Upper lobe of left lung (tissue), 6 donors: ENCODE data around the gene STAU1. TPM values are rescaled to one million over a fixed set of nuclear protein-coding genes. Genes with fewer than 3 reads are reported as not detected.
"Not testable (repeated sequence)": the region's sequence is repeated elsewhere in the genome, so short reads cannot be mapped to it uniquely, and the experiment has no call there.

Experiments used
- ATAC-seq, 2 donors: fragments of 200-7000 bp; cut with Tn5 transposase; one replicate each; pipeline ENCODE4 v1.9.1; 2022; ENCODE audit warnings: mild to moderate bottlenecking in 2 of 2, moderate library complexity in 2 of 2; ENCODE audit not compliant: low FRiP score in 2 of 2
- DNase-seq, 2 donors: peaks; one replicate each; pipeline ENCODE4 v3.0.0-alpha.2; 2019 to 2020
- H3K27ac ChIP-seq, 4 donors: fragments of 200-600 bp; sonication (generic); one replicate each; pipeline ENCODE4 v1.5.1; 2016 to 2019
- H3K27me3 ChIP-seq, 4 donors: fragments of 200-600 bp; sonication (generic); one replicate each; pipeline ENCODE4 v1.5.1; 2017 to 2019
- H3K36me3 ChIP-seq, 4 donors: fragments of 200-600 bp; sonication (generic); one replicate each; pipeline ENCODE4 v1.5.1; 2016 to 2019
- H3K4me1 ChIP-seq, 4 donors: fragments of 200-600 bp; sonication (generic); one replicate each; pipeline ENCODE4 v1.5.1; 2018 to 2019
- H3K4me3 ChIP-seq, 4 donors: fragments of 200-600 bp; sonication (generic); one replicate each; pipeline ENCODE4 v1.5.1; 2017 to 2019; ENCODE audit warnings: mild to moderate bottlenecking in 2 of 4, moderate library complexity in 1 of 4
- H3K9me3 ChIP-seq, 4 donors: fragments of 200-600 bp; sonication (generic); one replicate each; pipeline ENCODE4 v1.5.1; 2018 to 2019
- EP300 ChIP-seq, 4 donors: sonication (generic); formaldehyde crosslinking; IDR thresholded peaks; one replicate each; pipeline ENCODE4 v1.5.1; 2017; ENCODE audit warnings: antibody characterized with exemption in 4 of 4, control low read depth in 2 of 4
- POLR2A ChIP-seq, 4 donors: fragments of 450-650 bp; IDR thresholded peaks; one replicate each; pipeline ENCODE4 v1.5.1; 2016 to 2017; ENCODE audit warnings: antibody characterized with exemption in 4 of 4, mild to moderate bottlenecking in 2 of 4
- POLR2AphosphoS5 ChIP-seq, 2 donors: sonication (generic); formaldehyde crosslinking; IDR thresholded peaks; one replicate each; pipeline ENCODE4 v1.5.1; 2017; ENCODE audit warnings: antibody characterized with exemption in 2 of 2
- WGBS, 2 donors: methylation state at CpG; one replicate each; pipeline ENCODE4 v1.1.5; 2017 to 2018; 5-methylcytosine and 5-hydroxymethylcytosine counted together
- total RNA-seq, 6 donors: library from RNA; depleted of rRNA in 4 of 6; stranded (reverse); fragments of >200 nt in 4 of 6; gene quantifications; one replicate each; pipeline versions ENCODE4 v1.1.0 to v1.2.1, GENCODE V29; 2016 to 2021
- TF ChIP-seq, protein P1 (sequence below), 6 experiments: fragments of 450-650 bp in 4 of 6; fragments of 200-600 bp in 2 of 6; sonication (generic) in 2 of 6; IDR thresholded peaks; one replicate each; pipeline ENCODE4 v1.5.1; 2016 to 2019; ENCODE audit warnings: antibody characterized with exemption in 6 of 6
- donor health status: DM: no; HTN: no; CAD: no; lungs with moderate emphysema.
- donor health status: DM: no; HTN: yes; CAD: no; lungs with severe emphysema.

The STAU1 gene
- total RNA-seq, 6 donors from 2014 or later, result 69.1 to 97.7 (median 73.5) TPM

DNA sequence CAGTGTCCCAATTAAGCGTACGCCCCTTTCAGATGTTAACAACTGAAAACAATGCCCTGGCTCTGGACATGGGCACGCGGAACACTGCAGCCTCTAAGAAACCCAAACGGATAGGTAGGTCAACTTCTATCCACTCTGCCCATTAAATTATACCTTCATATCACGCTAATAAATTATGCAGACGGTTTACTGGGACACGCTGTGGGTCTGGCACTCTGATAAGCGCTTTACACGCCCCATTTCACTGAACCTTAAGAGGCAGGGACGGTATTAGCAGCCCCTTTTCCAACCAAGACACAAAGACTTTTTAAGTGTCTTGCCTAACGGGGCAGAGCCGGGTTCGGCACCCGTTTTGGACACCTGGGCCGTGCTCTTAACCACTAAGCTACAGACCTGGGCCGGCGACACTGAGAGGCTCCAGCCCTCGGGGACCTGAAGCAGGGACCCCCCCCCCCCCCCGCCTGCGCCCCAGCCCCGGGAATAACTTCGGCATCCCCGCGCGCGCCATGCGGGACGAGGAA is 744 bp downstream of the STAU1 start:
- 0 to 1% methylated on average over 9 to 25 of the region's 29 CpGs for WGBS, 2 donors
- Histone ChIP-seq H3K27ac (peak overlapping the region; percentile 95 to 98 (median 96)), H3K4me3 (peak overlapping the region; percentile 80 to 97 (median 90)), H3K9me3 (no peaks in the 10 kb centered on the region), H3K4me1 (peaks cover 18 to 27% (median 20%) of the 10 kb centered on the region in 4 donors), H3K27me3 (no peaks in the 10 kb centered on the region), H3K36me3 (no peaks in the 10 kb centered on the region)
- TF ChIP-seq EP300 (IDR thresholded peaks at IDR 0.05) (no peak), POLR2AphosphoS5 (IDR thresholded peaks at IDR 0.05) (no peak), POLR2A (IDR thresholded peaks at IDR 0.05) (no peak)
- TF ChIP-seq, protein P1, sequence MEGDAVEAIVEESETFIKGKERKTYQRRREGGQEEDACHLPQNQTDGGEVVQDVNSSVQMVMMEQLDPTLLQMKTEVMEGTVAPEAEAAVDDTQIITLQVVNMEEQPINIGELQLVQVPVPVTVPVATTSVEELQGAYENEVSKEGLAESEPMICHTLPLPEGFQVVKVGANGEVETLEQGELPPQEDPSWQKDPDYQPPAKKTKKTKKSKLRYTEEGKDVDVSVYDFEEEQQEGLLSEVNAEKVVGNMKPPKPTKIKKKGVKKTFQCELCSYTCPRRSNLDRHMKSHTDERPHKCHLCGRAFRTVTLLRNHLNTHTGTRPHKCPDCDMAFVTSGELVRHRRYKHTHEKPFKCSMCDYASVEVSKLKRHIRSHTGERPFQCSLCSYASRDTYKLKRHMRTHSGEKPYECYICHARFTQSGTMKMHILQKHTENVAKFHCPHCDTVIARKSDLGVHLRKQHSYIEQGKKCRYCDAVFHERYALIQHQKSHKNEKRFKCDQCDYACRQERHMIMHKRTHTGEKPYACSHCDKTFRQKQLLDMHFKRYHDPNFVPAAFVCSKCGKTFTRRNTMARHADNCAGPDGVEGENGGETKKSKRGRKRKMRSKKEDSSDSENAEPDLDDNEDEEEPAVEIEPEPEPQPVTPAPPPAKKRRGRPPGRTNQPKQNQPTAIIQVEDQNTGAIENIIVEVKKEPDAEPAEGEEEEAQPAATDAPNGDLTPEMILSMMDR (IDR thresholded peaks at IDR 0.05), result no peak
- ATAC-seq (peak in 1 of 2 donors; percentile 6), DNase-seq (peak in 1 of 2 donors; percentile 28)

DNA sequence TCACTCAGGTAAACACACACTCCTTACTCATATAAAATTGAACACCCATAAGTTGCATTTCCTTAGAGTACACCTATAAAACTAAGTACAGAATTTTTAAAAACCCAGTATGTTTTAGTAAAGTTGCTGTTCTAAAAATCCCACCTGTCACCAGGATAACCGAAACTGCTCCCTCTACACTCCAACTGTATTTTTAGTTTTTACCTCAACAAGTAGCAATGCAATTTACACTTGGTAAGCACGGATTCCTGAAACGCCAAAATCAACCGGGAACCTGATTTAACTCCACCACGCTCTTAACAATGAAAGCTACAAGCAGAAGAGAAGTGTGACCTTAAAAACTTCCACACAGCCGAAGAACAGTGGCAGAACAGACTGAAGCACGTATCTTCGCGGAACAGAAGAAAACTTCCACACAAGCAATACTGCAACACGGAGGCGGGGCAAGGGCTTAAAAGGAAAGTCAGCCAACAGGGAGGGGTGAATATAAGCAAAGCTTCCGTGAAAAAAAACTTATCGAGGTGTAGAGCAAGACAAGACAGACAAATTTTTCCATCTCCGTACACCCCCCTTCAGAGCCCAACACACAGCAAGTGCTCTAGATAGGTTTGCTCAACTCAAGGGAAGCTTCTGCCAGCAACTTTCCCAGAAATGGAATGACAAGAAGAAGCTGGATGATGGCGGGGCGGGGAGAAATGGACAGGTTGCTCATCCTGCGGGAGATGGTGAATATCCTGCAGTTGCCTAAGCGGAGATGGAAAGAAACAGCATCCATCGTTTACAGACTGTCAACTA is 1.4 kb downstream of the STAU1 start:
- peak overlapping the region; percentile 80 to 97 (median 90) for H3K4me3 ChIP-seq
- WGBS, 2 donors, result 0 to 1% methylated on average over 19 of the region's 19 CpGs
- H3K36me3 ChIP-seq, result no peaks in the 10 kb centered on the region
- DNase-seq, result peak in 1 of 2 donors; percentile 76
- peak in 1 of 4 donors; percentile 2 for TF ChIP-seq EP300 (IDR thresholded peaks at IDR 0.05)
- TF ChIP-seq POLR2AphosphoS5 (IDR thresholded peaks at IDR 0.05), result peak in 1 of 2 donors; percentile 50
- TF ChIP-seq, protein P1 (IDR thresholded peaks at IDR 0.05), result no peak
- peak in 3 of 4 donors; percentile 12 to 55 (median 39) for TF ChIP-seq POLR2A (IDR thresholded peaks at IDR 0.05)
- no peaks in the 10 kb centered on the region for H3K9me3 ChIP-seq
- H3K27ac ChIP-seq, result peak overlapping the region; percentile 95 to 98 (median 96)
- peak; percentile 23 to 30 for ATAC-seq
- H3K27me3 ChIP-seq, result no peaks in the 10 kb centered on the region
- peaks cover 19 to 33% (median 26%) of the 10 kb centered on the region in 4 donors for H3K4me1 ChIP-seq

DNA sequence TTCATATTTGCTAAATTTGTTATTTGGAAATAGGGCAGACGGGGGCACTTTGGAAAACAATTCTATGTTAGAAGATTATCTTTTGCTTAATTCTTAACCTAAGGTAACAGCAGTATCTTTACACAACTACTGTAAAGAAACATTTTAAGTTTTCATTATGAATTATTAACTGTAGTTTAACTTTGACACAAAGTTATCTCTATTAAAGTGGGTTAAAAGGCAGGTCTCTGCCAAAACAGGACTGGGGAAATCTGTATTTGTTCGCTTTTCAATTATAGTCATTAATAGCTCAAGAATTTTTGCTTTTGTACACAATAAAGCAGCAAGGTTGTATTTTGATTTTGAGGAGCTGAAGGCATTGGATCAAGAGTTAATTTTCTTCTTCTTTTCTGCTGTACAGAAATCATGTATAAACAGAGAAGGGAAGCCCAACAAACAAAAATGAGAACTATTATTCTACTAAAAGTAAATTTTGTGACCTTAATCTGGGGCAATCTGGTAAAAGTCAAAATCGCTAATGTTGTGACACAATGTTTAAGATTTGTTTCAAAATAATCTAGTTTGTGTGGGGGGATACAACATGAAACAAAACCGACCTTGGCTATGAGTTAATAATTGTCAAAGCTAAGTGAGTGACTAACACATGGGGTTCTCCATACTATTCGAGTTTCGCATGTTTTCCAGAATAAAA is 2.9 kb downstream of the STAU1 start:
- no peak for TF ChIP-seq EP300 (IDR thresholded peaks at IDR 0.05)
- TF ChIP-seq, protein P1 (IDR thresholded peaks at IDR 0.05), result no peak
- TF ChIP-seq POLR2A (IDR thresholded peaks at IDR 0.05), result no peak
- no peak for TF ChIP-seq POLR2AphosphoS5 (IDR thresholded peaks at IDR 0.05)
- H3K27me3 ChIP-seq, result no peaks in the 10 kb centered on the region
- peaks cover 29 to 48% (median 35%) of the 10 kb centered on the region in 4 donors for H3K4me1 ChIP-seq
- H3K27ac ChIP-seq, result no peak overlapping the region
- DNase-seq (no peak), ATAC-seq (no peak)
- WGBS, 2 donors, result 50 to 64% methylated on average over 6 of the region's 6 CpGs
- no peak overlapping the region for H3K4me3 ChIP-seq
- no peaks in the 10 kb centered on the region for H3K9me3 ChIP-seq
- no peaks in the 10 kb centered on the region for H3K36me3 ChIP-seq

DNA sequence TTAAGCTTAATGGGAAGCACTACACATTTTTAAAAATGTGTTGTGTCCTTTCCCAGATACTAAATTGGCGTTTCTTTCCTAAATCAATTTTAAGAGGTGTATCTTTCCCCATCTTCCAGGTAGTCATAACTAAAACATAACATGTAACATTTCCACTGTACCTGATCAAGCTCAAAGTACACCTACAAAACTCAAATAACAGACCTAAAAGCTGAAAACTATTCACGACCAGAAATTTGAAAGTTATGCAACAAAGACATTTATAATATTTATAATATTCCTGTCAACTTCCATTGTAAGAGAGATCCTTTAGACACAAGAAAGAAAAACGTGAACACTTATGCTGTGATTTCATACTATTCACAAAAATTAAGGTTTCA is 3.5 kb downstream of the STAU1 start:
- Histone ChIP-seq H3K9me3 (no peaks in the 10 kb centered on the region), H3K27ac (no peak overlapping the region), H3K27me3 (no peaks in the 10 kb centered on the region), H3K36me3 (no peaks in the 10 kb centered on the region), H3K4me3 (no peak overlapping the region), H3K4me1 (peaks cover 32 to 53% (median 40%) of the 10 kb centered on the region in 4 donors)
- DNase-seq (no peak), ATAC-seq (no peak)
- WGBS, 2 donors, result 62 to 64% methylated on average over 3 of the region's 3 CpGs
- TF ChIP-seq, protein P1 (IDR thresholded peaks at IDR 0.05), result no peak
- TF ChIP-seq EP300 (IDR thresholded peaks at IDR 0.05) (no peak), POLR2A (IDR thresholded peaks at IDR 0.05) (no peak), POLR2AphosphoS5 (IDR thresholded peaks at IDR 0.05) (no peak)

DNA sequence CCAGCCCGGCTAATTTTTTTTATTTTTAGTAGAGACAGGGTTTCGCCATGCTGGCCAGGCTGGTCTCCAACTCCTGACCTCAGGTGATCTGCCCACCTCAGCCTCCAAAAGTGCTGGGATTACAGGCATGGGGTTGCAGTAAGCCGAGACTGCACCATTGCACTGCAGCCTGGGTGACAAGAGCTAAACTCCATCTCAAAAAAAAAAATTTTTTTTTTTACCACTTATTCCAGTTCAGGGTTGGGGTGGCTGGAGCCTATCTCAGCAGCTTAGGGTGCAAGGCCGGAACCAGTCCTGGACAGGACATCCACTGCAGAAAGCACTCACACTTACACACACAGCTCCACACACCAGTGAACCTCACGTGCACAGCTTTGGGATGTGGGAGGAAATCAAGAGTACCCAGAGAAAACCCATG is 4.0 kb downstream of the STAU1 start:
- not testable (repeated sequence) for ATAC-seq, H3K9me3 ChIP-seq, H3K27me3 ChIP-seq, H3K36me3 ChIP-seq, H3K27ac ChIP-seq, H3K4me3 ChIP-seq, DNase-seq
- peaks cover 38 to 59% (median 45%) of the 10 kb centered on the region in 4 donors for H3K4me1 ChIP-seq
- WGBS, 2 donors, result 84 to 88% methylated on average over 5 of the region's 5 CpGs
